ENCODE results near the gene MMP24.

MMP24 gene

DNA sequence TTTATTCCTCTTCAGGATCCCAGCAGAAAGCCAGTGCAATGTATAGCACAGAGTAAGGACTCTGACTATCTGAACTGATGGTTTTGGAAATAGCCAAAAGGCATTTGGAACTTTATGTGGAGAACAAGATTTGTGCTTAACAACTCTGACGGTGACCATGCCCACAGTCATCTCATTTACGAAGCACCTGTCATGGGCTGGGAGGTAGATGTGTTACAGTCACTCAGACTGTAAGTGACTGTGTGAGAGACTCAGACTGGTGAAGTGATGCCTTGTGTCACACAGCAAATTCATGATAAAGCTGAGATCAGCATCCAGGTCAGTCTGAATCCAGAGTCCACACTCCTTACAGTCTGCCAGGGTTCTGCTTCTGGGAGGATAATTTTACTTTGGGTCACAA, 89.6 kb downstream of the MMP24 start:
- H3K27me3 ChIP-seq: no peaks in the 10 kb centered on the region
- H3K4me1 ChIP-seq: no peaks in the 10 kb centered on the region
- no peaks in the 10 kb centered on the region for H3K36me3 ChIP-seq
- DNase-seq: no peak
- H3K9me3 ChIP-seq: no peaks in the 10 kb centered on the region
- no peak overlapping the region for H3K4me3 ChIP-seq (ENCODE audit: low read depth, low read length)
- TF ChIP-seq, protein P1, sequence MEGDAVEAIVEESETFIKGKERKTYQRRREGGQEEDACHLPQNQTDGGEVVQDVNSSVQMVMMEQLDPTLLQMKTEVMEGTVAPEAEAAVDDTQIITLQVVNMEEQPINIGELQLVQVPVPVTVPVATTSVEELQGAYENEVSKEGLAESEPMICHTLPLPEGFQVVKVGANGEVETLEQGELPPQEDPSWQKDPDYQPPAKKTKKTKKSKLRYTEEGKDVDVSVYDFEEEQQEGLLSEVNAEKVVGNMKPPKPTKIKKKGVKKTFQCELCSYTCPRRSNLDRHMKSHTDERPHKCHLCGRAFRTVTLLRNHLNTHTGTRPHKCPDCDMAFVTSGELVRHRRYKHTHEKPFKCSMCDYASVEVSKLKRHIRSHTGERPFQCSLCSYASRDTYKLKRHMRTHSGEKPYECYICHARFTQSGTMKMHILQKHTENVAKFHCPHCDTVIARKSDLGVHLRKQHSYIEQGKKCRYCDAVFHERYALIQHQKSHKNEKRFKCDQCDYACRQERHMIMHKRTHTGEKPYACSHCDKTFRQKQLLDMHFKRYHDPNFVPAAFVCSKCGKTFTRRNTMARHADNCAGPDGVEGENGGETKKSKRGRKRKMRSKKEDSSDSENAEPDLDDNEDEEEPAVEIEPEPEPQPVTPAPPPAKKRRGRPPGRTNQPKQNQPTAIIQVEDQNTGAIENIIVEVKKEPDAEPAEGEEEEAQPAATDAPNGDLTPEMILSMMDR (IDR thresholded peaks at IDR 0.05; ENCODE audit: low read depth, low read length): no peak

DNA sequence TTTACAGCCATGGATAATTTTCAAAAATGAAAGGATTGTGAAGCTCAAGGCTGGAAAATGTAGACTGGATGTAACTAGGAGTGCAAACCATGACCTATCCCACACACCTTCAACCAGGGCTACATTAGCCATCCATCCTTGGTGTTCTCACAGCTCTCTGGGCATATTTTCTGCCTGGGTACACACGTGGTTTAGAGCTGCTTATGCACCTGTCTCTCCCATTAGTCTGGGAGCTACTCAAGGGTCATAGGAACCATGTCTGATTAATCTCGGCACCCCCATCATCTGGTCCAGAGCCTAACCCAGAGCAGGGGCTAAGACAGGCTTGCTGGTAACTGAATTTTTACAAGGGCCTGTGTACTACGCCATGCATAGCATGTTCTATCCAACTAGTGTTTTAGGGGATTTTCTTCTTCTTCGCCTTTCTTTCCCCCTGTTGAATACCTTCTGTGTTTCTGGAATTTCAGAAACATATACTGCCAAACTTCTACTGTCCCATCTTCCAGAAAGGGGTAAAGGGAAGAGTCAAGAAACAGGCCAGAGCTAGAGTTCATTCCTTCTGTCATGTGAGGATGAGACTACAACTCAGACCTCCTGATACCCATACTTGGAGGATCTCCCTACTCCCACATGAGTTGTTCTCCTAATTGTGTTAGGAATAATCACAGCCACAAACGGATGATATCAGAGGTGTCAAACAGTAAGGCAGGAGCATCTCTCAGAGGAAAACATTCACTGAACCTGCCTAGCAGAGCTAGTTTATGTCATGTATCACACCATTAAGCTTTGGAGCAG, 91.1 kb downstream of the MMP24 start:
- Histone ChIP-seq H3K27me3 (no peaks in the 10 kb centered on the region), H3K4me3 (ENCODE audit: low read depth, low read length) (no peak overlapping the region), H3K9me3 (no peaks in the 10 kb centered on the region), H3K36me3 (no peaks in the 10 kb centered on the region), H3K4me1 (no peaks in the 10 kb centered on the region)
- TF ChIP-seq, protein P1 (IDR thresholded peaks at IDR 0.05; ENCODE audit: low read depth, low read length): no peak
- DNase-seq: no peak

DNA sequence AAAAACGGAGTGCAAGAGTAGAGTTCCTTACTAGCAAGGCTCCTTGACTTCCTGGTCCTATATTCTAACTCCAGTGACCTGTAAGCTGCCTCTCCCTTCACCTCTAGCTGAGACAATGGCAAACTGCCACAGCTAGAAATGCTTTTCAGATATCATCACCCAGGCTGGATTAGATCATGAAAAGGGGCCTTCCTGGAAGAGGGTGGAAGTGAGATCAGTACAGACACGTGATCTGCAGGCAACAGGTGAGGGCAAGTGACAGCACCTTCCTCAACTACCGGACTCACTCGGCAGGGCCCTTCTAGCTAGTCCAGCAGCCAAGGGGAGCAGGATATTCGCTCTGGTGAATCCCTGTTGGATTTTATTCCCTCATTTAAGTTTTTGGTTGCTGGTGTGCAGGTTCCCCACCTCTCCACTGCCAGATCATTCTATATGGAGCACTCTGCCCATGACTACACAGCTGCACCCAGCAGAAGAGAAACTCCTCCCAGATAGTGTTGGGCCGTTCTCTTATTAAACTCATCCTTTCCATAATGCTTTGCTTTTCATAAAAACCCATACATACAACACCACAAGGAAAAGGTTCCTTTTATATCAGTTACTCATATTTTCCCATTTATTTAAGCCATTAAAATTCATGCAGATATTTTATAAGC, 92.1 kb downstream of the MMP24 start:
- no peaks in the 10 kb centered on the region for H3K36me3 ChIP-seq
- no peaks in the 10 kb centered on the region for H3K9me3 ChIP-seq
- TF ChIP-seq, protein P1 (IDR thresholded peaks at IDR 0.05; ENCODE audit: low read depth, low read length): no peak
- no peak overlapping the region for H3K4me3 ChIP-seq (ENCODE audit: low read depth, low read length)
- H3K27me3 ChIP-seq: no peaks in the 10 kb centered on the region
- no peaks in the 10 kb centered on the region for H3K4me1 ChIP-seq
- no peak for DNase-seq

DNA sequence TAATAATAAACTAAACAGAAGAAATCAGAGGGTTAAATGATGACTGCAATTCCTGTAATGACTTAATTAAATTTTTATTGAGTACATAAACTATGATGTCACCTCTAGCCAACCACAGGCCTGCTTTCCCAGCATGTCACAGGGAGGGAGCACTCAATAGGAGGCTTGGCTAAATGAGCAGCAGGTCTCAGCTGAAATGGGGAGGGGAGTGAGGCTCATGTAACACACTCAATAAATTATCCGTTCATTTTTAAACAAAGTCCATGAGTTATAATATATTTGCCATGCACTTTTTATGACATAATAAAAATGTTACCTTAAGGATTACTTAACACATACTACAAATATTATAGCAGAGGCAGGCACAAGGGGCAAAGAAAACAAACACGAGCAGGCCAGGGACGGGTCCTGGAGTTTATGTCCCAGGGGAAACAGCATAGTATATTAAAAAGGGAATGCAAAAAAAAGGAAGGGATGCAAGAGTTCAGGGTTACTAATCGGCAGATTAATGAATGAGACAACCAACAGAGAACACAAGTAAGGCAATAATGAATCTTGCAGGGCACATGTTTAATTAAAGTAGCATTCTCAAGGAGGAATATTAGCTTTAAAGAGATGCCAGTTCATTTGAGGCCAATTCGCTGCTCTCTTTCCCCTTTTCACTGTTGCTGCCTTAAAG, 92.8 kb downstream of the MMP24 start:
- no peak for DNase-seq
- H3K4me1 ChIP-seq: no peaks in the 10 kb centered on the region
- no peaks in the 10 kb centered on the region for H3K9me3 ChIP-seq
- TF ChIP-seq, protein P1 (IDR thresholded peaks at IDR 0.05; ENCODE audit: low read depth, low read length): no peak
- no peaks in the 10 kb centered on the region for H3K36me3 ChIP-seq
- H3K4me3 ChIP-seq (ENCODE audit: low read depth, low read length): no peak overlapping the region
- H3K27me3 ChIP-seq: no peaks in the 10 kb centered on the region

DNA sequence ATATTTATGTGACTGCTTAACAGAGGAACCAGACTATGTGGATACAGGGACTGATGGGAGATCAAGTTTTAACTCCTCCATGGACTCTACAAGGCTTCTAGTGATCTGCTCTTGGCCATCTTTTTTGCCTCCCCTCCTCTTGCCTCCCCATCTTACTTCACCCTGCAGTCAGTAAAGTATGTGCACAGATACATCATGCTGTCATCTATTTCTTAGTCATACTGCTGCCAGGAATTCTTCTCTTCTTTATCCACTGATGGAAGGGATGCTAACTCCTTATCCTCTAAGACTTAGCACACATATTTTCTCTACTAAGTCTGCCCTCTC, 93.3 kb downstream of the MMP24 start:
- no peaks in the 10 kb centered on the region for H3K4me1 ChIP-seq
- TF ChIP-seq, protein P1 (IDR thresholded peaks at IDR 0.05; ENCODE audit: low read depth, low read length): no peak
- no peaks in the 10 kb centered on the region for H3K9me3 ChIP-seq
- DNase-seq: no peak
- H3K4me3 ChIP-seq (ENCODE audit: low read depth, low read length): no peak overlapping the region
- H3K27me3 ChIP-seq: no peaks in the 10 kb centered on the region
- no peaks in the 10 kb centered on the region for H3K36me3 ChIP-seq

Measured in BE2C (cell line).